H9 (cell line): Measurements from ENCODE around the gene MCL1. TPM values are rescaled to one million over a fixed set of nuclear protein-coding genes. Genes with fewer than 3 reads are reported as not detected.

ENCODE experiments used
- DNase-seq: peaks from one replicate; pipeline ENCODE4 v3.0.0-alpha.2; 2017
- H2AFZ ChIP-seq: one replicate; pipeline ENCODE4 v1.6.1; 2013; ENCODE audit warnings: mild to moderate bottlenecking, low read length, control low read depth, moderate library complexity
- H2AK5ac ChIP-seq: 2 replicates; pipeline ENCODE4 v1.6.1; 2013; ENCODE audit warnings: low read length, control low read depth, mixed read lengths; ENCODE audit not compliant: insufficient read length
- H2BK120ac ChIP-seq: one replicate; pipeline ENCODE4 v1.6.1; 2013; ENCODE audit warnings: low read depth, mild to moderate bottlenecking, low read length, control low read depth, inconsistent platforms; ENCODE audit not compliant: poor library complexity, severe bottlenecking
- H2BK12ac ChIP-seq: 2 replicates; pipeline ENCODE4 v1.6.1; 2013; ENCODE audit warnings: low read length, control low read depth, mixed read lengths, low read depth; ENCODE audit not compliant: insufficient read length
- H2BK15ac ChIP-seq: 2 replicates; pipeline ENCODE4 v1.6.1; 2013; ENCODE audit warnings: low read depth, low read length, control low read depth
- H2BK20ac ChIP-seq: one replicate; pipeline ENCODE4 v1.6.1; 2013; ENCODE audit warnings: low read depth, mild to moderate bottlenecking, low read length, control low read depth, inconsistent platforms; ENCODE audit not compliant: poor library complexity, severe bottlenecking
- H2BK5ac ChIP-seq: 2 replicates; pipeline ENCODE4 v1.6.1; 2013; ENCODE audit warnings: low read length, control low read depth, mixed read lengths; ENCODE audit not compliant: insufficient read length
- H3K14ac ChIP-seq: 2 replicates; pipeline ENCODE4 v1.6.1; 2013; ENCODE audit warnings: low read length, control low read depth; ENCODE audit not compliant: insufficient read depth
- H3K18ac ChIP-seq: 2 replicates; pipeline ENCODE4 v1.6.1; 2013; ENCODE audit warnings: low read depth, mild to moderate bottlenecking, mixed read lengths, low read length, control low read depth; ENCODE audit not compliant: insufficient read length
- H3K23ac ChIP-seq: 2 replicates; pipeline ENCODE4 v1.6.1; 2013; ENCODE audit warnings: low read length, control low read depth, mixed read lengths, low read depth; ENCODE audit not compliant: insufficient read length
- H3K23me2 ChIP-seq: 2 replicates; pipeline ENCODE4 v1.6.1; 2013; ENCODE audit warnings: low read depth, mild to moderate bottlenecking, mixed read lengths, low read length, control low read depth; ENCODE audit not compliant: insufficient read length, poor library complexity, severe bottlenecking
- H3K27ac ChIP-seq: 2 replicates; pipeline ENCODE4 v1.5.1; 2013; ENCODE audit warnings: low read length, control low read depth, mixed read lengths, low read depth; ENCODE audit not compliant: insufficient read length
- H3K27me3 ChIP-seq: 2 replicates; pipeline ENCODE4 v1.6.1; 2013; ENCODE audit warnings: low read length, control low read depth, inconsistent platforms; ENCODE audit not compliant: insufficient read depth
- H3K4ac ChIP-seq: 2 replicates; pipeline ENCODE4 v1.6.1; 2013; ENCODE audit warnings: low read depth, mild to moderate bottlenecking, control low read depth, inconsistent platforms, low read length, moderate library complexity
- H3K4me1 ChIP-seq: 2 replicates; pipeline ENCODE4 v1.6.1; 2013; ENCODE audit warnings: low read length, control low read depth, inconsistent platforms; ENCODE audit not compliant: insufficient read depth
- H3K4me2 ChIP-seq: 2 replicates; pipeline ENCODE4 v1.6.1; 2013; ENCODE audit warnings: low read length, control low read depth, mixed read lengths; ENCODE audit not compliant: insufficient read length, insufficient read depth
- H3K56ac ChIP-seq: 2 replicates; pipeline ENCODE4 v1.6.1; 2013; ENCODE audit warnings: low read depth, mild to moderate bottlenecking, mixed read lengths, low read length, control low read depth; ENCODE audit not compliant: insufficient read length
- H3K79me1 ChIP-seq: 2 replicates; pipeline ENCODE4 v1.6.1; 2013; ENCODE audit warnings: low read depth, mild to moderate bottlenecking, moderate library complexity, low read length, control low read depth, inconsistent platforms; ENCODE audit not compliant: insufficient read depth, poor library complexity, severe bottlenecking
- H3K79me2 ChIP-seq: 2 replicates; pipeline ENCODE4 v1.6.1; 2013; ENCODE audit warnings: low read length, control low read depth, inconsistent platforms; ENCODE audit not compliant: insufficient read depth
- H3K9ac ChIP-seq: 2 replicates; pipeline ENCODE4 v1.6.1; 2013; ENCODE audit warnings: low read length, control low read depth, mixed read lengths; ENCODE audit not compliant: insufficient read length; ENCODE audit errors: extremely low read depth
- H3K9me3 ChIP-seq: one replicate; pipeline ENCODE4 v1.6.1; 2013; ENCODE audit warnings: low read depth, low read length, inconsistent platforms; ENCODE audit not compliant: control insufficient read depth
- H3T11ph ChIP-seq: one replicate; pipeline ENCODE4 v1.6.1; 2013; ENCODE audit warnings: mild to moderate bottlenecking, low read length, control low read depth, inconsistent platforms
- H4K20me1 ChIP-seq: one replicate; pipeline ENCODE4 v1.6.1; 2013; ENCODE audit not compliant: control insufficient read depth, insufficient read length, insufficient read depth
- H4K5ac ChIP-seq: 2 replicates; pipeline ENCODE4 v1.6.1; 2013; ENCODE audit warnings: low read depth, mild to moderate bottlenecking, mixed read lengths, low read length, control low read depth; ENCODE audit not compliant: insufficient read length
- H4K8ac ChIP-seq: replicated peaks from 2 replicates; pipeline ENCODE4 v1.6.1; 2013; ENCODE audit warnings: low read length, control low read depth, mixed read lengths, low read depth; ENCODE audit not compliant: insufficient read length
- H4K91ac ChIP-seq: 2 replicates; pipeline ENCODE4 v1.6.1; 2013; ENCODE audit warnings: low read depth, mild to moderate bottlenecking, moderate library complexity, mixed read lengths, low read length, control low read depth; ENCODE audit not compliant: insufficient read length
- H3K27ac Mint-ChIP-seq, 3 experiments: 2 replicates in 2 of 3; 3 replicates in 1 of 3; pipeline ENCODE4 v1.8.0; 2020 to 2021; ENCODE audit warnings: mixed read lengths in 3 of 3, mild to moderate bottlenecking in 1 of 3, moderate library complexity in 1 of 3
- H3K27me3 Mint-ChIP-seq: 2 replicates; pipeline ENCODE4 v1.8.0; 2021; ENCODE audit warnings: low read depth, mild to moderate bottlenecking, moderate library complexity, mixed read lengths
- H3K36me3 Mint-ChIP-seq, 3 experiments: 2 replicates in 2 of 3; 3 replicates in 1 of 3; pipeline ENCODE4 v1.8.0; 2020 to 2021; ENCODE audit warnings: low read depth in 3 of 3, mixed read lengths in 3 of 3; ENCODE audit not compliant: insufficient read depth in 1 of 3
- H3K4me1 Mint-ChIP-seq, 2 experiments: 2 replicates each; pipeline ENCODE4 v1.8.0; 2020; ENCODE audit warnings: mixed read lengths in 2 of 2
- H3K4me3 Mint-ChIP-seq, 2 experiments: 2 replicates in 1 of 2; 3 replicates in 1 of 2; pipeline ENCODE4 v1.8.0; 2020 to 2021; ENCODE audit warnings: mild to moderate bottlenecking in 2 of 2, mixed read lengths in 2 of 2, moderate library complexity in 1 of 2
- H3K9me3 Mint-ChIP-seq, 2 experiments: 2 replicates in 1 of 2; 3 replicates in 1 of 2; pipeline ENCODE4 v1.8.0; 2020; ENCODE audit warnings: mild to moderate bottlenecking in 2 of 2, mixed read lengths in 2 of 2, moderate library complexity in 1 of 2
- CTCF ChIP-seq: fragments of 200-600 bp; sonication (generic); conservative IDR thresholded peaks from 3 replicates; pipeline ENCODE4 v1.8.0; 2021; ENCODE audit warnings: antibody characterized with exemption, mild to moderate bottlenecking
- WGBS: extraction: QIAGEN DNeasy Blood & Tissue Kit; methylation state at CpG from one replicate; pipeline ENCODE4 v1.1.7; 2013; ENCODE audit warnings: missing lambda C conversion rate, low lambda C conversion rate, mixed read lengths; ENCODE audit not compliant: insufficient read length; ENCODE audit errors: extremely low coverage; 5-methylcytosine and 5-hydroxymethylcytosine counted together
- total RNA-seq: library from RNA; stranded (reverse); gene quantifications from 2 replicates; pipeline ENCODE4 v1.2.1, GENCODE V29; 2021

MCL1 gene
- total RNA-seq, 1 experiment from 2014 or later = 247 TPM

- H3K36me3 Mint-ChIP-seq = peaks cover 3 to 5% (median 5%) of the 10 kb centered on the region in 3 experiments; a peak in 6 of 7 replicates
- Histone ChIP-seq H2AK5ac (no peak overlapping the region), H4K8ac (peak overlapping the region; percentile 67), H2AFZ (no peak overlapping the region), H3K79me1 (no peaks in the 10 kb centered on the region), H3K4ac (no peak overlapping the region), H3K27me3 (no peaks in the 10 kb centered on the region), H3K27ac (no peak overlapping the region), H3K79me2 (no peaks in the 10 kb centered on the region), H3K4me2 (no peak overlapping the region), H2BK120ac (no peak overlapping the region), H4K20me1 (no peaks in the 10 kb centered on the region), H4K91ac (no peak overlapping the region), H3K23ac (no peak overlapping the region), H3K18ac (no peak overlapping the region), H3K4me1 (peaks cover 3% of the 10 kb centered on the region; the same call in 1 of the 2 replicates), H4K5ac (peak overlapping the region; percentile 17), H3K14ac (no peak overlapping the region), H3K23me2 (no peaks in the 10 kb centered on the region), H2BK20ac (no peak overlapping the region), H3T11ph (no peak overlapping the region), H3K9ac (no peak overlapping the region), H2BK5ac (no peak overlapping the region), H2BK12ac (no peak overlapping the region), H2BK15ac (no peak overlapping the region), H3K56ac (no peak overlapping the region), H3K9me3 (no peaks in the 10 kb centered on the region)
- no peak for TF ChIP-seq CTCF
- DNase-seq = peak; percentile 19
- no peak overlapping the region for H3K4me3 Mint-ChIP-seq
- peaks cover 14% of the 10 kb centered on the region for H3K27me3 Mint-ChIP-seq
- no CpG with 5 or more reads among the region's 19 CpGs for WGBS
- no peaks in the 10 kb centered on the region for H3K9me3 Mint-ChIP-seq
- H3K4me1 Mint-ChIP-seq = peaks cover 17 to 40% of the 10 kb centered on the region in 2 experiments
- H3K27ac Mint-ChIP-seq = peak overlapping the region in 2 of 3 experiments; percentile 46 to 77; a peak in 2 of 7 replicates
Measured at GRCh38 chr1:150555198-150555970, 24.0 kb downstream of the MCL1 start.
